Measurements from ENCODE around the gene INTS6. TPM values are rescaled to one million over a fixed set of nuclear protein-coding genes. Genes with fewer than 3 reads are reported as not detected.

Gene INTS6, protein sequence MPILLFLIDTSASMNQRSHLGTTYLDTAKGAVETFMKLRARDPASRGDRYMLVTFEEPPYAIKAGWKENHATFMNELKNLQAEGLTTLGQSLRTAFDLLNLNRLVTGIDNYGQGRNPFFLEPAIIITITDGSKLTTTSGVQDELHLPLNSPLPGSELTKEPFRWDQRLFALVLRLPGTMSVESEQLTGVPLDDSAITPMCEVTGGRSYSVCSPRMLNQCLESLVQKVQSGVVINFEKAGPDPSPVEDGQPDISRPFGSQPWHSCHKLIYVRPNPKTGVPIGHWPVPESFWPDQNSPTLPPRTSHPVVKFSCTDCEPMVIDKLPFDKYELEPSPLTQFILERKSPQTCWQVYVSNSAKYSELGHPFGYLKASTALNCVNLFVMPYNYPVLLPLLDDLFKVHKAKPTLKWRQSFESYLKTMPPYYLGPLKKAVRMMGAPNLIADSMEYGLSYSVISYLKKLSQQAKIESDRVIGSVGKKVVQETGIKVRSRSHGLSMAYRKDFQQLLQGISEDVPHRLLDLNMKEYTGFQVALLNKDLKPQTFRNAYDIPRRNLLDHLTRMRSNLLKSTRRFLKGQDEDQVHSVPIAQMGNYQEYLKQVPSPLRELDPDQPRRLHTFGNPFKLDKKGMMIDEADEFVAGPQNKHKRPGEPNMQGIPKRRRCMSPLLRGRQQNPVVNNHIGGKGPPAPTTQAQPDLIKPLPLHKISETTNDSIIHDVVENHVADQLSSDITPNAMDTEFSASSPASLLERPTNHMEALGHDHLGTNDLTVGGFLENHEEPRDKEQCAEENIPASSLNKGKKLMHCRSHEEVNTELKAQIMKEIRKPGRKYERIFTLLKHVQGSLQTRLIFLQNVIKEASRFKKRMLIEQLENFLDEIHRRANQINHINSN
- total RNA-seq = 43.0 and 45.4 TPM in 2 replicates

DNA sequence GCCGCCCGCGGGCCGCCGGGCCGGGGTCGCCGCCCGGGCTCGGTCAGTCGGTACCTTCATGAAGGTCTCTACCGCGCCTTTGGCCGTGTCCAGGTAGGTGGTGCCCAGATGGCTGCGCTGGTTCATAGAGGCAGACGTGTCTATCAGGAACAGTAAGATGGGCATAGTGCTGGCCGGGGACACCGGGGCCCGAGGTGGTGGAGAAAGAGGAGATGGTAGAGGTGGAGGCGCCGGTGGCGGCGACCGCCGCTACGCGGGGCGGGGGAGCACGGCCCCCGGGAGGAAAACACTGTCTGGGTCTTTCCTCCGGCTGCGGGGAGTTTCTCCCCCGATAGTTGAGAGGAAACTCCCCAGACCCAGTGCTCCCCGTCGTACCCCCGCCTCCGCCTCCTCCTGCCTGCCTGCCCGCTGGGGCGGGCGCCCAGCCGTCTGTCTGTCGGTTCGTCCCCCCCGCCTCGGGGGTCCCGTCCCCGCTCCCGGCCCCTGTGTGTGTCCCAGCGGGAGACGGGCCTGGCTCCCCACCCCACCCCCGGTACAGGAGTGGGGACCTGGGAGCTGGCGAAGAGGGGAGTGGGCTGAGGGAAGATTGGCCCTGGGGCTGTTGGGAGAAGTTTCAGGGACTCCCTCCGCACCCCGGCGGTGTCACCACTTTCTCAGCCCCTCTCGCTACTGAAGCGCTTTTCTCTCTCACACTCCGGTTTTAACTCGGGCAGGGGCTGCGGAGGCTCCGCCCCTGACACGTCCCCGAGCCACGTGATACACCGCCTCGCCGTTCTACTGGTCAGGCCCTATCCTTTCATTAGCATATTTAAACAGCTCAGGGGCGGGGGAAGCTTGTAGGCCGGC lies at the start of gene INTS6:
INTS6 (minus strand) TSS at position 676 of the 846 bp plus-strand sequence; CDS start at position 165, 511 bp downstream.

DNA sequence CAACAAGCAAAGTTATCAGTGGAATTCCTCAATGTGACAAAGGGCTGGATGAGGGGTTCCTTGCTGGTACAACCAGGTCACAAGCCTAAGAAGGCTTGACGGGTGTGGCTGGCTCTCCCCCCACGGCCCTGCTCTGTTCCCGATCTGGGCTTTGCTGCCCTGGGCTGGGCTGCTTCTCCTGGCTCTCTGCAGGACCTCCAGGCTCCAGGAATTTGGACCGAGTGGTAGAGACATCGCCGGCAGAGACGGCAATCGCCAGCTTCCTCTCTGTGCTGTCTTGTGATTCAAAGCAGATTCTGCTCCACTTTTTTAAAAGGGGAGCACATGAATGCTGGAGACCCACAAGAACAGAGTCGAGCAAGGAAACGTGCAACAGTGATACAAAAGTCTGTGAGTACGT lies 113.5 kb downstream of the INTS6 start, which contains the start of gene SERPINE3:
SERPINE3 (plus strand) TSS at position 338 of the 400 bp plus-strand sequence. CDS start 1,401 bp downstream, outside the sequence.

Other genes starting within 250 kb of the INTS6 start
- 1.3 and 1.7 TPM in 2 replicates for gene FAM124A, start 230.6 kb downstream of the INTS6 start, total RNA-seq
- gene SERPINE3, start 113.3 kb downstream of the INTS6 start, total RNA-seq = not detected in 2 replicates
- gene WDFY2, start 131.4 kb upstream of the INTS6 start, total RNA-seq = 3.8 and 4.1 TPM in 2 replicates